HG03442 (cell line): ENCODE measurements around the gene KPTN.

Experiments
- ATAC-seq: cut with Tn5 transposase; IDR thresholded peaks from one replicate; pipeline ENCODE4 v1.9.1; 2021; ENCODE audit warnings: mild to moderate bottlenecking, moderate library complexity; ENCODE audit not compliant: unreplicated experiment

Gene KPTN

DNA sequence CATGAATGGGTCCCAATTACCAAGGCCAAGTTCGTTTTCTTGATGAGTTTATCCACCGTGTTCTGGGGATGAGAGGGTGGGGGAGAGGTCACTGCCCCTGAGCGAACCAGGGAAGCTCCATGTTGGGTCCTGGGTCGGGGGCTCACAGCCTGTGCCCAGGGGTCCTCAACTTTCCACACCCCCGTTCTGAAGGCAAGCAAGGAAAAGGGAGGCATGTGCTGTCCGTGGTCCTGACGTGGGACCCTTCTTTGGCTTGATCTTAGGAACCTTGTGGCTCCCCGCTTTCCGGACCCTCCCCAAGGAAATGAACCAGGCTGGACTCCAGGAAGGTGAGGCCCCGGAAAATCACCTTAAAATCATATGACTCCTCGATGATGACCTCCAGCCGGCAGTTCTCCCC lies 46.5 kb downstream of the KPTN start:
- no peak for ATAC-seq

DNA sequence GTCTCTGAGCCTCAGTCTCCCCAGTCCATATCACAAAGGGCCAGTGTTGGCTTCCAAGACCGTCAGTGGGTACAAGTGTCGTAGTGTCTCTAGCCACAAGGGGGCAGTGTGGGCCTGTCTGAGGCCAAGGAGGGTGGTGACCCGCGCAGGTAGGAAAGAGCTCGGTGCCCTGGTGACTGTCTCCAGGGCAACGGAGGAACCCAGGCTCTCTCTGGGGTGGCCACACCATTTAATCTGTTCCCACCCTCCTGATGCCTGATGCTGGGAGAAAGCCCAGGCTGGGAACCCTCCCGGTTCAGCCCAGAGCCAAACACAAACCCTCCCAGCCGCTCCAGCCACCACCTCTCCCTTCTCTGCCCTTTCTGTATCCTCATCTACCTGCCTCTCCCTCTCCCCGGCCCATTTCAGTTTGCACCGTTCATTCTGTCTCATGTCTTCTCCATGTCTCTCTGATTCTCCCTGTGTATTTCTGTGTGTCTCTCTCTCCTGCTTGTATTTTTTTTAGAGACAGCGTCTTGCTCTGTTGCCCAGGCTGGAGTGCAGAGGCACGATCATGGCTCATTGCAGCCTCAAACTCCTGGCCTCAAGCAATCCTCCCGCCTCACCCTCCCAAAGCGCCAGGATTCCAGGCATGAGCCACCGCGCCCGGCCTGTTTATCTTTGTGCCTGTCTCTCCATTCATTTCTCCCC lies 47.2 kb downstream of the KPTN start:
- ATAC-seq, result no peak

DNA sequence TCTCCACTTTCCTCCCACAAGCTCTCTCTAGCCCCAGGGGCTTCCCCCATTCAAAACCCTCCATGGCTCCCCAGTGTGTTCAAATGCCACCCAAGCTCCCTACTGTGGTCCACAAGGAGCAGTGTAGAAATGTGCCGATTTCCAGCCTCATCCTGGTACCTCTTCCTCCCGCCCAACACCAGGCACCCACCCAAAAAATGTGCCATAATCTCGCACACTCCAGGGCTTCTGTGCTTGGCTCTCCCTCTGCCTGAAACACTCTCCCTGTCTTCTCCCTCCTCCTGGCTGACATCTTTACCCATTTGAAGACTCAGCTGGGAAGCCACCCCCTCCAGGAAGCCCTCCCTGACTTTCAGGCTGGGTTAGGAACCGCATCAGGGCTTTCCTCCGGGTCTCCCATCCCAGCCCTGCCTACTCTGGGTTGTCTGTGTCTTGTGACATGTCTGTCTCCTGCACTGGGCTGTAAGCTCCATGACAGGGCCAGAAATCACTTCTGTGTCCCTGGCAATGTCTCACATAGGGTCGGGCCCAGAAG lies 48.1 kb downstream of the KPTN start:
- ATAC-seq, result no peak

DNA sequence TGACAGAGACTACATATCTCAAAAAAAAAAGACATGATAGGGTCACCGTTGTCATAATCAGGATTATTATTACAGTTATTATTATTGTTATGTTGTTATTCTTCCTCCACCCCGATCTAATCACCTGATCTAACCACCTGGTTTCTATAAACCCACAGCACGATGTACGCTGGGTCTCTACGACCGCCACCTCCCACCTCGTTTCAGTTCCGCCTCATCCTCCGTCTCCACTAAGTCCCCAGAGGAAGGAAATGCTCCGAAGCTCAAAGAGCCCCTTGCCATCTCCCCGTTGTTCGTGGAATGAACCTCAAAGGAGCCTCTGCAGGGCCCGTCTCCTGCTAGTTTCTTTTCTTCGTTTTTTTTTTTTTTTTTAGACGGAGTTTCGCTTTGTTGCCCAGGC lies 48.8 kb downstream of the KPTN start:
- no peak for ATAC-seq

DNA sequence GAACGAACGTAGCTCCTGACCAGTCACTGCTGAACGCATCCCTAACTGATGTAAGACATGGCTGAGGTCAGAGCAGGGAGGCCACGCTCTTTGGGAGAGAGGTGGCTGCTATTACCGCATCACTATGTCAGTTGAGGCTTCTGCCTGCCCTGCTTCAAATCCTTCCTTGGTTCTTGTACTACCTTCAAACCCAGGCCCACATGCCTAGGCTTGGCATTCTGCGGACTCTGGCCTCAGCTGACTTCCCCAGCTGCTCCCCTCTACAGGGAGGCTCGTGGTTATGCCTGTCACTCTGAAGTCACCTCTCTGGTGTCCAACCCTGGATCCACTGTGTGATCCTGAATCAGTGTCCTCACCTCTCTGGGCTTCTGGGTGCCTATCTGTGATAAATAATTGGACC lies 49.9 kb downstream of the KPTN start:
- ATAC-seq, result no peak

DNA sequence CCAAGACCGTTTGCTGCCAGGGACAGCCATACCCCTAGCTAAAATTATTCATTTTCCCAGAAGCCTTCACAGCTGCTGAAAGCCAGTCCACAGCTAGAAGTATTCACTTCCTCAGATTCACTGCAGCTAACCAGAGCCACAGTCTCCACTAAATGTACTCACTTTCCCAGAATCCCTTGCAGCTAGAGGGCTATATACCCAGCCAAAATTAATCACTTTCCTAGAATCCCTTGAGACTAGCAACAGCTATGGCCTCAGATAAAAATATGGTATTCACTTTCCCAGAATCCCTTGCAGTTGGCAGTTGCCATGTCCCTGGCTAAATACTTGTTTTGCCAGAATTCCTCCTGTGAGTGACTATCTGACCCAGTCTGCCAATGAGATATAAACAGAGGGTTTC lies 50.9 kb downstream of the KPTN start:
- ATAC-seq, result no peak

DNA sequence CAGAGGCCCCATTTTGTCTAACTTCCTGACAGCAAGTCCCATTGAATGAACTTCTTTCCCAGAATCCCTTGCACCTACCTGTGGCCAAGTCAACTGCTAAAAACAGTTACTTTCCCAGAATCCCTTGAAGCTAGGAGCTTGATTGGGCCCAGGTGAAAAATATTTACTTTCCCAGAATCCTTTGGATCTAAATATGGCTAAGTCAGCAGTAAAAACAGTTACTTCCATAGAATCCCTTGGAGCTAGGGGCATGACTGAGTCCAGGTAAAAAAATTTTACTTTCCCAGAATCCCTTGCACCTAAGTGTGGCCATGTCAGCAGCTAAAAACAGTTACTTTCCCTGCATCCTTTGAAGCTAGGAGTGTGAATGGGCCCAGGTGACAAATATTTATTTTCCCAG lies 51.5 kb downstream of the KPTN start:
- ATAC-seq, result no peak

DNA sequence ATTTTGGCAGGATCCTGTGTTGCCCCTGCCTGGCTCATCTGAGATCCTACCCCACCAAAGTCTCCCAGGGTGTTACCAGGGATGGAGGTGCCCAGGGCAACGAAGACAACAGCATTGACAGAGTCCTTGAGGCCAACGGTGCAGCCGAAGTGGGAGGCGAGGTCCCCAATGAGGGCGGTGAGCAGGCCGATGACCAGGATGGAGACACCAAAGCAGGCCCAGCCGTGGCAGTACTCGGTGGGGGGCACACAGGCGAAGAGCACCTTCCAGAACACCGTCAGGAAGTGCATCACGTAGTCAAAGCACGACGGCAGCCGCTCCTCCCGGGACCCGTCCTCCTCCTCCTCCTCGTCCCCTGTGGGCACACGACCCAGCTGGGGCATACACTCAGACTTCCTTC lies 51.9 kb downstream of the KPTN start:
- ATAC-seq, result no peak

DNA sequence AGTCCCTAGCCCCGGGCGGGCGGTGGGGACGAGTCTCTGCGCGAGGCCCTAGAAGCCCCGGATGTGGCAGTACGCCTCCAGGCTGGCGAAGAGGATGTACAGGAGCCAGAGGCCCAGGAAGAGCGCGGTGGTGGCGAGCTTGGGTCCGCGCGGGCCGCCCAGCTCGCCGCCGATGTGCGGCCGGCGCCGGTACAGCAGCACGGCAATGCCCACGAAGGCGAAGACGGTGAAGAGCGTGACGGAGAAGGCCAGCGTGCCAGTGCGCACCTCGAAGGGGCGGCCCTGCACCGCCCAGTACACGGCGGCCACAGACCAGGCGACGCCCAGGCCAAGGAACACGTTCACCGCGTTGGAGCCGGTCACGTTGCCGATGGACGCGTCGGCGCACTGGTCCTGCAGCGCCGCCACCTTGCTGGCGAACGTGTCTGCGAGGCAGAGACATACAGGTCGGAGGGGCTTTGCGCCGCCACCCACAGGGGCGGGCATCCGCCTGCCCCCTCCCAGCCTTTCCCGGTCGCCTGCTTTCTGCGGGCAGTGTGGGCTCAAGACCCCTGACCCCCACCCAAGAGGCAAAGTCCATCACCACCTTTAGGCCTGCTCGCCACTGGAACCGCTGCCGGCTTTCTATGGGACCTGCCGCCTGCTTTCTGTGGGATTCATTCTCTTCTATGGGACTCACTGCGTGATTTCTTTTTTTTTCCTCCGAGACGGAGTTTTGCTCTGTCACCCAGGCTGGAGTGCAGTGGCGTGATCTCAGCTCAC lies 53.8 kb downstream of the KPTN start:
- no peak for ATAC-seq

DNA sequence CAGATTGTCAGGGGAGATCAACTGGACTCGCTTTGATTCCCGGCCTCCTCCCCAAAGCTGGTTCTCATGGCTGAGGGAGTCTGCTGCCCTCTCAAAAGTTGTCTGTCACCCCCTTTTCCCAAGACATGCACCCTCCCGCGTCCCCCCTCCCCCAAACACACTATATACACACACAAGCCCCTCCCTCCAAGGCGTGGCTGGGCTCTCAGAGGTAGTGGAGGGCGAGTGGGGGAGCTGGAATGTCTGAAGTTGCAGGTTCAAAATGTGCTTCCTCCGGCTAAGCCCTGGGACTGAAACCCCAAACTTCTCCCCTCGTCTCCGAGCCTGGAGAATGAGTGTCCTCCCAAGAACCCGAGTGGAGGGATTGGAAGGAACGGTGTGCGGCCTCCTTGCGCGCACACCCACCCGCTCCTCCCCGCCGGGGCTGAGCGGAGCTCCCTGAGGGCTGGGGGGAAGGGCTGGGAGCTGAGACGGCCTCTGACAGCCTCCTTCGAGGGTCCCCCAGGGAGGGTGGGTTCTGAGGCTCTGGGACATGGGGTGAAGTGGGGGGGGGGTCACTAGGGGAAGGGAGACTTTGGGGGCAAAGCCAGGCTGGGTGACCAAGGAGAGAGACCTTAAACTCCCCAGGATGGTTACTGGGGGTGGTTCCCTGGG lies 54.8 kb downstream of the KPTN start:
- no peak for ATAC-seq

DNA sequence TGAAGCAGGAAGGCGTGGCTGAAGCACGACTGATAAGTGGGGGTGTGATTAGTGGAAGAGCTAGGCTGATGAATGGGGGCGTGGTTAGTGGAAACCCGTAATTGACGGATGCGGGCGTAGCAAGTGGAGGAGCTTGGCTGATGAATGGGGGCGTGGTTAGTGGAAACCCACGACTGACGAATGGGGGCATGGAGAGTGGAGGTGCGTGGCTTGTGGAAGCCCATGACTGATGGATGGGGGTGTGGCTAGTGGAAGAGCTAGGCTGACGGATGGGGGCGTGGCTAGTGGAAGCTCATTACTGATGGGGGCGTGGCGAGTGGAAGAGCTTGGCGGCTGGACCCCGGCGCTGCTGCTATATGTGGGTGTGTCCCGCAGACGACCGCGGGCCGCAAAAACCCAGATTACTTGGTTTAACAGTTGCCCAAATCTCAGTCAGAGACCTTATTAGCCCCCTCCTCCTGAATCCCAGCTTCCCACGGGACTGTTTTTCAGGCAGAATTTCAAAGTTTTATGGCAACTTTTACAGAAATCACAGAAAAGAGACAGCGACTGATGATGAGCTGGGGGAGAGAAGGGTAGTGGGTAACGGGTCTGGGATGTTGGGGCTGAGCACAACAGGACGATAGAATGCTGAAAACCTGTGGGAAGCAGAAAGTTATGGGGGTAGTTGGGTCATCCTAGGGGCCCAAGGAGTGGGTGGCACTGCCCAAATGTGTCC lies 55.7 kb downstream of the KPTN start:
- no peak for ATAC-seq

DNA sequence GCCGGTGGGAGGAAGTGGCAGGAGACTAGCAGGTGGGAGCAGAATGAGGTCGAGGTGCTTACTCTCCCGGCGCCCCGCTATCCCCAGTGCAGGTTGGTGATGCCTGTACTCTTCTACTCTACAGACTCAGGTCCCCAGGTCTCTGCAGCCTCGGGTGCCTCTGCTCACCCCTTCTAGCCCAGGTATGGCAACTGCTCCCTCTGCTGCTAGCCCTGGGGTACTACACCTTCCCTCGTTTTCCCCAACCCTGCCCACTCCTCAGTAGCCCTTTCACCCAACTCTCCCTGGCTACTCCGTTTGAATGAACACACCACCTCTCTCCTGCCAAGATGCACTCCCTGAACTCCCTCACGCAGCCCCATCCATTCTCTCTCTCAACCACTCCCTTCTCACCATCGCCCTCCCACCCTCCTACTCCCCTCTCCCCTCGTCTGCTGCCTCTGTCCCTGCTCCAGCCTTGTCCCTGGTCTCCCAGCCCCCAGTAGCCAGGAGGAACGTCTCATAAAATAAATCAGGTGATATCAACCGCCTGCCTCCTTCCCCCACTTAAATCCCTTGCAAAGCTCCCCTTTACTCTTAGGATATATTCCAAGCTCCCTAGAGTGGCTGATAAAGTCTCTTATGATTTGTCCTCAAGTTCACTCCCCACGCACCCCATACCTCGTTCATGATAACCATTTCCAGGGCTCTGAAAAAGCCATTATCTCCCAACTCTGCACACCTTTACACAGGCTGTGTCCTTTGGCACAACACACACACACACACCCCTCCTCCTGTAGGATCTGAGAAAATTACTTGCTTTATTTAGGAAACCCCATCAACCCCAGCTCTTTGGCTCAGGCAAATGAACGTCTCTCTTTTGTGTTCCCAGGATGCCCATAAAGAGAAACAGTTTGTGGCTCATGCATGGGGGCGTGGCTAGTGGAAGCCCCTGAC lies 56.5 kb downstream of the KPTN start:
- no peak for ATAC-seq
